ENCODE data around the gene LMTK2.
"Not testable (repeated sequence)": the region's sequence is repeated elsewhere in the genome, so short reads cannot be mapped to it uniquely, and the experiment has no call there.

The LMTK2 gene

GRCh38 chr7:98119256-98119918 is 12.7 kb downstream of the LMTK2 start:
- no peak for TF ChIP-seq CTCF (conservative IDR thresholded peaks at IDR 0.05)
- TF ChIP-seq ZFX (IDR thresholded peaks at IDR 0.05): no peak
- H3K27ac ChIP-seq: no peak overlapping the region

GRCh38 chr7:98120559-98120958 is 13.9 kb downstream of the LMTK2 start:
- H3K27ac ChIP-seq: no peak overlapping the region

GRCh38 chr7:98121388-98121787 is 14.7 kb downstream of the LMTK2 start:
- H3K27ac ChIP-seq: not testable (repeated sequence)

More at GRCh38 chr7:98120559-98120958, 13.9 kb downstream of the LMTK2 start:
- no peak for TF ChIP-seq ZFX (IDR thresholded peaks at IDR 0.05)

GRCh38 chr7:98123365-98123696 is 16.7 kb downstream of the LMTK2 start:
- TF ChIP-seq CTCF (conservative IDR thresholded peaks at IDR 0.05) (no peak), ZFX (IDR thresholded peaks at IDR 0.05) (no peak)
- no peak overlapping the region for H3K27ac ChIP-seq

GRCh38 chr7:98125759-98126158 is 19.1 kb downstream of the LMTK2 start:
- no peak overlapping the region for H3K27ac ChIP-seq
- TF ChIP-seq CTCF (conservative IDR thresholded peaks at IDR 0.05) (no peak), ZFX (IDR thresholded peaks at IDR 0.05) (no peak)

- TF ChIP-seq ZFX (IDR thresholded peaks at IDR 0.05) (no peak), CTCF (conservative IDR thresholded peaks at IDR 0.05) (no peak)
- no peak overlapping the region for H3K27ac ChIP-seq
These were observed 19.9 kb downstream of the LMTK2 start for GRCh38 chr7:98126311-98127142.

- H3K27ac ChIP-seq: no peak overlapping the region
- TF ChIP-seq ZFX (IDR thresholded peaks at IDR 0.05) (no peak), CTCF (conservative IDR thresholded peaks at IDR 0.05) (no peak)
These were observed 21.7 kb downstream of the LMTK2 start for GRCh38 chr7:98128346-98128745.

- no peak overlapping the region for H3K27ac ChIP-seq
- TF ChIP-seq CTCF (conservative IDR thresholded peaks at IDR 0.05) (no peak), ZFX (IDR thresholded peaks at IDR 0.05) (no peak)
These were observed 24.3 kb downstream of the LMTK2 start for GRCh38 chr7:98130959-98131358.

Data from C4-2B (cell line).